Stimulated activated CD4-positive, alpha-beta T cell treated with anti-CD3 and anti-CD28 coated beads, Interleukin-4, amount 100 ng/mL, for 24 hours (primary cell): ENCODE data around the gene KRTAP9-3.
"Not testable (repeated sequence)": the region's sequence is repeated elsewhere in the genome, so short reads cannot be mapped to it uniquely, and the experiment has no call there.

ENCODE experiments used
- DNase-seq: peaks from one replicate; pipeline ENCODE4 v3.0.0-alpha.2; 2020

Gene KRTAP9-3

DNA sequence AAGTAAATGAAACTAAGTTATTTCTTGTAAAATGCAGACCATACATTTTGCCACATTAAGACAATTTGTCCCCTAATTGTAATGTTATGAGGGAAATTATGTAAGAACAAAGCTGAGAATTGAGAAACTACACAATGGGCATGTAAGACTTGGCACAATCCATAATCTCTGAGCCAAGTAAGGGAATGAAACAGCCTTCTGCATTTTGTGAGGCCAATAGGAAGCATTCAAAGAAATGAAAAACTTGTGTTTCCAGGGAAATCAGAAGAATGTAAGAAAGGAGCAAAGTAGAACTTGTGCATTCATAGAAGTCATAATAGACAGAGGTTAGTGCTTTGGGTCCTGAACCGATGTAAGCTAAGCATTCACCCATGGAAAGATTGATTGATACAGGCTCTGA, 19.0 kb downstream of the KRTAP9-3 start:
- DNase-seq: no peak

- no peak for DNase-seq
Measured at GRCh38 chr17:41254861-41255260, 22.6 kb downstream of the KRTAP9-3 start.

DNA sequence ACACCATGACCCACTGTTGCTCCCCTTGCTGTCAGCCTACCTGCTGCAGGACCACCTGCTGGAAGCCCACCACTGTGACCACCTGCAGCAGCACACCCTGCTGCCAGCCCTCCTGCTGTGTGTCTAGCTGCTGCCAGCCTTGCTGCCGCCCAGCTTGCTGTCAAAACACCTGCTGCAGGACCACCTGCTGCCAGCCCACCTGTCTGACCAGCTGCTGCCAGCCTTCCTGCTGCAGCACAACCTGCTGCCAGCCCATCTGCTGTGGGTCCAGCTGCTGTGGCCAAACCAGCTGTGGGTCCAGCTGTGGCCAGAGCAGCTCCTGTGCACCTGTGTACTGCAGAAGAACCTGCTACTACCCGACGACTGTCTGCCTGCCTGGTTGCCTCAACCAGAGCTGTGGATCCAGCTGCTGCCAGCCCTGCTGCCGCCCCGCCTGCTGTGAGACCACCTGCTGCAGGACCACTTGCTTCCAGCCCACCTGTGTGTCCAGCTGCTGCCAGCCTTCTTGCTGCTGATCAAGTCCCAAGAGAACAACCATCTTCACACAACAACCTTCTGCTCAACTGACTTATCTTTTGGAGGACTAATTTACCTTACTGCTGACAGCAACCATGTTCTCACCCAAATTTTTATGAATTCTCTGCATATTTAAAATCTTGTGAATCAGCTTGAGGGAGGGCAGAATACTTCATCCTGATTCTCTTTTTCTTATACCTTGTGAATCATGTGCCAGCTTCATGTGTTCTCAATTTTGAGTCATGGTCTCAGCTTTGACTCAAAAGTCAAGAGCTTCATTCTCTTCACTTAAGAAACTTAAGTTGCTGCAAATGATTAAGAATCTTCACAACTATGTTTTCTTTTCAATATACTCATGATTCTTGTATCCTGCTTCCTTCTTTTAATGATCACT, 23.4 kb downstream of the KRTAP9-3 start, which contains the start of gene KRTAP9-9:
KRTAP9-9 (plus strand) TSS at position 4 of the 910 bp plus-strand sequence.
- DNase-seq: not testable (repeated sequence)

- DNase-seq: no peak
Measured at GRCh38 chr17:41256291-41256685, 24.0 kb downstream of the KRTAP9-3 start.

- no peak for DNase-seq
Measured at GRCh38 chr17:41258406-41258805, 26.2 kb downstream of the KRTAP9-3 start.

- no peak for DNase-seq
Measured at GRCh38 chr17:41263212-41263611, 31.0 kb downstream of the KRTAP9-3 start.

DNA sequence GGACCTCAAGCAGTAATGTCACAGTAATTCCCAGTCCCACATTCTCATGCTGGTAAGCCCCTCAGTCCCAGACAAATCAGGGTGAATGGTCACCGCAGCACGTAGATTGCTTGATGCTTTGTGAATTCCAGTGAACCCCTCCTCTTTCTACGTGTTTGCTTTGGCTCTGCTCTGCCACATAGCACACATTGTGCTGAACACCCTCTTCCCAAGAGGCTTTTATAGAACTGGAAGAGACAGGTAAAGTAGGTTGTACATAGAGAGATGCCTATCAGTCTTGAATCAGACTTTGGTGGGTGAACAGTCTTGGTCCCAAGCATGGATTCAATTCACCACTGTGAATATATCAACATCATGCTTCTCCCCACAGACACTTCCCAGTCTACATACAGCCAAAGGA, 32.4 kb downstream of the KRTAP9-3 start:
- DNase-seq: no peak

DNA sequence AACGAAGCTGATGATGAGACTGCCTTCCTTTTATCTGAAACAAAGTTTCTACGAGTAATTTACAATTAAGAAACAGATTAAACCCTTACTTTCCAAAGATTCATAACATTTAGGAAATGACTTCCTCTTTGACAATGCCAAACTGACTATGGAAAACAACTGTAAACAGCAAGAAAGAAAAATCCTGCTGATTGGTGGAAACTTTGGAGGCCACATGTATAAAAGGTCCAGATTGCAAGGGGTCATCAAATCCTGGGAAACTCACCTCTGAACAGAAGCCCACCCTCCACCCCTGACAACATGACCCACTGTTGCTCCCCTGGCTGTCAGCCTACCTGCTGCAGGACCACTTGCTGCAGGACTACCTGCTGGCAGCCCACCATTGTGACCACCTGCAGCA, 32.8 kb downstream of the KRTAP9-3 start, which contains the start of gene KRTAP9-6:
KRTAP9-6 (plus strand) TSS at position 301 of the 400 bp plus-strand sequence; CDS start at position 301, 0 bp downstream.
- DNase-seq: no peak

DNA sequence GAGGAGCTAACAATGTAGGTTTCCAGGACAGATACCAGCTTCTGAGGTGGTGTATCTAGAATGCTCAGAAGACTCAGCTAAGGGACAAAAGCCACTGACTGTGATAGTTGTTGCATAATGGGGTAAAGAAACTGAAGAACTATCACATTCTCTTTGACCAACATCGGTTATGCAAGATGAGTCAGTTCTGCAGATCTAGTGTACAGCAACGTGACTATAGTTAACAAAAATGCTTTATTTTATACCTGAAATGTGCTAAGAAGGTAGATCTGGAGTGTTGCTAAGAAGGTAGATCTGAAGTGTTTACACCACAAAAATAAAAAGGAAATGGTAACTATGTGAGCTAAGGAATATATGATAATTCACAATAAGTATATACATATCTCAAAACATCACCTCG, 35.5 kb downstream of the KRTAP9-3 start:
- DNase-seq: no peak

DNA sequence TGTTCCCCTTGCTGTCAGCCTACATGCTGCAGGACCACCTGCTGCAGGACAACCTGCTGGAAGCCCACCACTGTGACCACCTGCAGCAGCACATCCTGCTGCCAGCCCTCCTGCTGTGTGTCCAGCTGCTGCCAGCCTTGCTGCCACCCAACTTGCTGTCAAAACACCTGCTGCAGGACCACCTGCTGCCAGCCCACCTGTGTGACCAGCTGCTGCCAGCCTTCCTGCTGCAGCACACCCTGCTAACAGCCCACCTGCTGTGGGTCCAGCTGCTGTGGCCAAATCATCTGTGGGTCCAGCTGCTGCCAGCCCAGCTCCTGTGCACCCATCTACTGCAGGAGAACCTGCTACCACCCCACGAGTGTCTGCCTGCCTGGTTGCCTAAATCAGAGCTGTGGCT, 39.1 kb downstream of the KRTAP9-3 start:
- not testable (repeated sequence) for DNase-seq

- no peak for DNase-seq
Measured at GRCh38 chr17:41271858-41272257, 39.6 kb downstream of the KRTAP9-3 start.

DNA sequence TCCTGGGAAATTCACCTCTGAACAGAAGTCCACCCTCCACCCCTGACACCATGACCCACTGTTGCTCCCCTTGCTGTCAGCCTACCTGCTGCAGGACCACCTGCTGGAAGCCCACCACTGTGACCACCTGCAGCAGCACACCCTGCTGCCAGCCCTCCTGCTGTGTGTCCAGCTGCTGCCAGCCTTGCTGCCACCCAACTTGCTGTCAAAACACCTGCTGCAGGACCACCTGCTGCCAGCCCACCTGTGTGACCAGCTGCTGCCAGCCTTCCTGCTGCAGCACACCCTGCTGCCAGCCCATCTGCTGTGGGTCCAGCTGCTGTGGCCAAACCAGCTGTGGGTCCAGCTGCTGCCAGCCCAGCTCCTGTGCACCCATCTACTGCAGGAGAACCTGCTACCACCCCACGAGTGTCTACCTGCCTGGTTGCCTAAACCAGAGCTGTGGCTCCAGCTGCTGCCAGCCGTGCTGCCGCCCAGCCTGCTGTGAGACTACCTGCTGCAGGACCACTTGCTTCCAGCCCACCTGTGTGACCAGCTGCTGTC, 43.5 kb downstream of the KRTAP9-3 start, which contains the start of gene KRTAP9-7:
KRTAP9-7 (plus strand) TSS at position 51 of the 543 bp plus-strand sequence; CDS start at position 51, 0 bp downstream.
- DNase-seq: not testable (repeated sequence)

GRCh38 chr17:41278176-41278955, 46.1 kb downstream of the KRTAP9-3 start:
- DNase-seq: no peak
